ENCODE data around the gene ATF6.

The ATF6 gene

GRCh38 chr1:161735837-161736236 is 30.3 kb upstream of the ATF6 start:
- DNase-seq (ENCODE audit: extremely low spot score) = no peak
- TF ChIP-seq CTCF (IDR thresholded peaks at IDR 0.05; ENCODE audit: control extremely low read depth, extremely low read depth, low read depth, missing control alignments) = no peak
- CTCF ChIA-PET = interaction anchor here (0.8 to 8.4 kb wide), 5 partner anchors 13 to 251 kb away, joined by 3 to 79 read pairs (median 5); partner anchors contain the start of gene FCRLB
- POLR2A ChIA-PET = no interaction called here

- no peak for DNase-seq (ENCODE audit: extremely low spot score)
- ChIA-PET POLR2A (no interaction called here), CTCF (interaction anchor here (0.8 to 8.4 kb wide), 11 partner anchors 9 to 301 kb away, joined by 3 to 79 read pairs (median 6); partner anchors contain the start of genes DUSP12 and FCRLB)
- no peak for TF ChIP-seq CTCF (IDR thresholded peaks at IDR 0.05; ENCODE audit: control extremely low read depth, extremely low read depth, low read depth, missing control alignments)
Observed at GRCh38 chr1:161736335-161736969, 29.7 kb upstream of the ATF6 start.

GRCh38 chr1:161737625-161738024 is 28.5 kb upstream of the ATF6 start:
- ChIA-PET CTCF (interaction anchor here (1.0 to 8.4 kb wide), 15 partner anchors 10 to 347 kb away, joined by 3 to 79 read pairs (median 9); partner anchors contain the start of genes DUSP12, FCRLA and FCRLB), POLR2A (interaction anchor here (0.5 kb wide), 1 partner anchor 1719 kb away, joined by 3 read pairs; no protein-coding TSS in a partner anchor)
- no peak for TF ChIP-seq CTCF (IDR thresholded peaks at IDR 0.05; ENCODE audit: control extremely low read depth, extremely low read depth, low read depth, missing control alignments)
- no peak for DNase-seq (ENCODE audit: extremely low spot score)

GRCh38 chr1:161738627-161739287 is 27.4 kb upstream of the ATF6 start:
- CTCF ChIA-PET = interaction anchor here (0.6 to 8.4 kb wide), 29 partner anchors 9 to 348 kb away, joined by 3 to 79 read pairs (median 4); partner anchors contain the start of genes DUSP12, FCRLA, FCRLB and HSPA6
- DNase-seq (ENCODE audit: extremely low spot score) = peak; percentile 45
- peak; percentile 72 for TF ChIP-seq CTCF (IDR thresholded peaks at IDR 0.05; ENCODE audit: control extremely low read depth, extremely low read depth, low read depth, missing control alignments)
- POLR2A ChIA-PET = interaction anchor here (0.6 to 1.1 kb wide), 2 partner anchors 8 to 215 kb away, joined by 3 to 4 read pairs; no protein-coding TSS in a partner anchor

GRCh38 chr1:161739865-161740566 is 26.1 kb upstream of the ATF6 start:
- POLR2A ChIA-PET = interaction anchor here (1.1 kb wide), 1 partner anchor 216 kb away, joined by 4 read pairs; no protein-coding TSS in a partner anchor

More at GRCh38 chr1:161739865-161740566, 26.1 kb upstream of the ATF6 start:
- CTCF ChIA-PET = interaction anchor here (0.8 to 8.4 kb wide), 20 partner anchors 9 to 742 kb away, joined by 3 to 79 read pairs (median 6); partner anchors contain the start of genes DUSP12, FCRLA and FCRLB
- TF ChIP-seq CTCF (IDR thresholded peaks at IDR 0.05; ENCODE audit: control extremely low read depth, extremely low read depth, low read depth, missing control alignments) = no peak
- DNase-seq (ENCODE audit: extremely low spot score) = no peak
